ENCODE results near the gene PIK3IP1.

- TF ChIP-seq CTCF (IDR thresholded peaks at IDR 0.05; ENCODE audit: extremely low read depth in 1 of 2, insufficient read depth in 1 of 2, low read depth in 1 of 2, low read length in 2 of 2) (no peak), EZH2 (IDR thresholded peaks at IDR 0.05; ENCODE audit: borderline replicate concordance, low read depth, low read length, severe bottlenecking) (no peak)
Observed at GRCh38 chr22:31284281-31285155, 7.8 kb downstream of the PIK3IP1 start.
